Panc1 (cell line): ENCODE measurements around the gene ENTHD1. TPM values are rescaled to one million over a fixed set of nuclear protein-coding genes. Genes with fewer than 3 reads are reported as not detected.

Experiments used
- ATAC-seq: fragments of 200-7000 bp; cut with Tn5 transposase; 2 replicates; pipeline ENCODE4 v1.9.1; 2020; ENCODE audit warnings: mild to moderate bottlenecking, moderate library complexity
- BruUV-seq: library from RNA; stranded (reverse); fragments of 400-500 nt; replicated peaks from 2 replicates; lab custom pipeline; 2021; lab: Mats Ljungman, UMichigan
- CTCF ChIA-PET: fragments of 300-600 bp; sonication (Branson Sonifier 250); formaldehyde crosslinking; loops from one replicate; lab custom pipeline; 2022; ENCODE audit warnings: antibody characterized with exemption; lab: Charles Lee
- POLR2A ChIA-PET: fragments of 300-600 bp; sonication (Branson Sonifier 250); formaldehyde crosslinking; loops from one replicate; lab custom pipeline; 2022; ENCODE audit warnings: antibody characterized with exemption; lab: Charles Lee
- DNase-seq: peaks from one replicate; pipeline ENCODE4 v3.0.0-alpha.2; 2010; ENCODE audit warnings: low read depth, low spot score
- H3K27ac ChIP-seq: 2 replicates; pipeline ENCODE4 v1.5.1; 2011; ENCODE audit warnings: mild to moderate bottlenecking, low read length, inconsistent platforms
- H3K27me3 ChIP-seq: fragments of 200-500 bp; sonication (Bioruptor generic); 2 replicates; pipeline ENCODE4 v1.6.0; 2014; ENCODE audit warnings: low read length, inconsistent platforms; ENCODE audit not compliant: control insufficient read depth, insufficient read depth
- H3K36me3 ChIP-seq: fragments of 200-500 bp; sonication (Bioruptor generic); 2 replicates; pipeline ENCODE4 v1.5.1; 2014; ENCODE audit warnings: inconsistent platforms, mild to moderate bottlenecking, low read length, moderate library complexity; ENCODE audit not compliant: control insufficient read depth, insufficient read depth
- H3K4me1 ChIP-seq: 2 replicates; pipeline ENCODE4 v1.5.1; 2011; ENCODE audit warnings: inconsistent platforms, mild to moderate bottlenecking, low read length, moderate library complexity; ENCODE audit not compliant: control insufficient read depth, insufficient read depth
- H3K4me3 ChIP-seq, 2 experiments: 2 replicates each; pipeline ENCODE4 v1.5.1; 2011 to 2012; ENCODE audit warnings: low read depth in 2 of 2, low read length in 2 of 2, mild to moderate bottlenecking in 2 of 2, inconsistent platforms in 1 of 2, moderate library complexity in 1 of 2
- H3K9me3 ChIP-seq: fragments of 200-500 bp; sonication (Bioruptor generic); 2 replicates; pipeline ENCODE4 v1.5.1; 2014; ENCODE audit warnings: low read depth, mild to moderate bottlenecking, inconsistent platforms, low read length, moderate library complexity; ENCODE audit not compliant: control insufficient read depth, insufficient read depth
- POLR2AphosphoS5 ChIP-seq: IDR thresholded peaks from 2 replicates; pipeline ENCODE4 v1.6.1; 2012; ENCODE audit warnings: mild to moderate bottlenecking, low read depth, low read length, moderate library complexity
- SIN3A ChIP-seq: IDR thresholded peaks from 2 replicates; pipeline ENCODE4 v1.6.1; 2012; ENCODE audit warnings: low read depth, mild to moderate bottlenecking, low read length, moderate library complexity, borderline replicate concordance; ENCODE audit not compliant: insufficient read depth
- TCF7L2 ChIP-seq: IDR thresholded peaks from 2 replicates; pipeline ENCODE4 v1.6.1; 2011; ENCODE audit warnings: mild to moderate bottlenecking, low read depth, low read length, inconsistent platforms
- in situ Hi-C: cut with HindIII; loops from 2 replicates; pipeline ENCODE4 v1.10.0; 2016; ENCODE audit warnings: low sequenced_read_pairs, low pct_unique_long_range_greater_than_20kb
- intact Hi-C: fragments of 100-400 bp; cut with micrococcal nuclease; formaldehyde crosslinking; loops from one replicate; pipeline ENCODE4 v1.10.0; 2022; ENCODE audit not compliant: unreplicated experiment
- total RNA-seq: library from RNA; stranded (reverse); gene quantifications from one replicate; pipeline ENCODE4 v1.2.1, GENCODE V29; 2021; ENCODE audit not compliant: unreplicated experiment
- TF ChIP-seq, protein P1 (sequence below), 2 experiments: IDR thresholded peaks; 2 replicates each; pipeline ENCODE4 v1.6.1; 2011 to 2012; ENCODE audit warnings: low read depth in 2 of 2, control low read depth in 1 of 2, low read length in 1 of 2, mild to moderate bottlenecking in 1 of 2, moderate library complexity in 1 of 2; ENCODE audit not compliant: insufficient read depth in 1 of 2
- TF ChIP-seq, protein P2 (sequence below): fragments of 450-650 bp; IDR thresholded peaks from 2 replicates; pipeline ENCODE4 v1.5.1; 2017; ENCODE audit warnings: mild to moderate bottlenecking

The ENTHD1 gene
- total RNA-seq, 1 experiment from 2014 or later, result not detected

DNA sequence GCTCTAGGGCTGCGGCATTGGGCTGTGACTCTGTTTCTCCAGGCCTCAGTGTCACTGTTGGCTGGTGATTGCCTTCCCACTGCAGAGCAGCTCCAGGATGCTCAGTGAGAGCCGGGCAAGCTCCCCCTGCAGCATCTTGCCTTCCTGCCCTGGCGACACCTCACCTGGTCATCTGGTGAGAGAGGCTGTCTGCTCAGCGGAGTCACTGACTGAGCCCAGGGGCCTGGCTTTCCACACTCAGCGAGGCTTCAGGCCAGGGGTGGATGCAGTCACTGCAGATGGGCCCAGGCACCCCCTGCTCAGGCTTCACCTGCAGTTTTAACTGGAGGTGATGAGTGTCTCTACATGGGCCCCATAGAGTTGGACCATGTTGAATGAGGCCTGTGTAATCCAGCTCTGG is 186.2 kb downstream of the ENTHD1 start:
- no peak; the same call in 1 of the 2 replicates for ATAC-seq
- no TSS peak for BruUV-seq
- no peak for DNase-seq
- no peaks in the 10 kb centered on the region for H3K9me3 ChIP-seq
- in situ Hi-C loops (no loop called here), intact Hi-C loops (no loop called here)
- POLR2A ChIA-PET, result no interaction called here
- H3K36me3 ChIP-seq, result no peaks in the 10 kb centered on the region
- H3K27ac ChIP-seq, result no peak overlapping the region
- TF ChIP-seq SIN3A (no peak), POLR2AphosphoS5 (no peak), TCF7L2 (no peak)
- TF ChIP-seq, protein P1, sequence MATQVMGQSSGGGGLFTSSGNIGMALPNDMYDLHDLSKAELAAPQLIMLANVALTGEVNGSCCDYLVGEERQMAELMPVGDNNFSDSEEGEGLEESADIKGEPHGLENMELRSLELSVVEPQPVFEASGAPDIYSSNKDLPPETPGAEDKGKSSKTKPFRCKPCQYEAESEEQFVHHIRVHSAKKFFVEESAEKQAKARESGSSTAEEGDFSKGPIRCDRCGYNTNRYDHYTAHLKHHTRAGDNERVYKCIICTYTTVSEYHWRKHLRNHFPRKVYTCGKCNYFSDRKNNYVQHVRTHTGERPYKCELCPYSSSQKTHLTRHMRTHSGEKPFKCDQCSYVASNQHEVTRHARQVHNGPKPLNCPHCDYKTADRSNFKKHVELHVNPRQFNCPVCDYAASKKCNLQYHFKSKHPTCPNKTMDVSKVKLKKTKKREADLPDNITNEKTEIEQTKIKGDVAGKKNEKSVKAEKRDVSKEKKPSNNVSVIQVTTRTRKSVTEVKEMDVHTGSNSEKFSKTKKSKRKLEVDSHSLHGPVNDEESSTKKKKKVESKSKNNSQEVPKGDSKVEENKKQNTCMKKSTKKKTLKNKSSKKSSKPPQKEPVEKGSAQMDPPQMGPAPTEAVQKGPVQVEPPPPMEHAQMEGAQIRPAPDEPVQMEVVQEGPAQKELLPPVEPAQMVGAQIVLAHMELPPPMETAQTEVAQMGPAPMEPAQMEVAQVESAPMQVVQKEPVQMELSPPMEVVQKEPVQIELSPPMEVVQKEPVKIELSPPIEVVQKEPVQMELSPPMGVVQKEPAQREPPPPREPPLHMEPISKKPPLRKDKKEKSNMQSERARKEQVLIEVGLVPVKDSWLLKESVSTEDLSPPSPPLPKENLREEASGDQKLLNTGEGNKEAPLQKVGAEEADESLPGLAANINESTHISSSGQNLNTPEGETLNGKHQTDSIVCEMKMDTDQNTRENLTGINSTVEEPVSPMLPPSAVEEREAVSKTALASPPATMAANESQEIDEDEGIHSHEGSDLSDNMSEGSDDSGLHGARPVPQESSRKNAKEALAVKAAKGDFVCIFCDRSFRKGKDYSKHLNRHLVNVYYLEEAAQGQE (IDR thresholded peaks at IDR 0.05; ENCODE audit: insufficient read depth in 1 of 2, low read depth in 2 of 2, low read length in 1 of 2), result no peak
- TF ChIP-seq, protein P2, sequence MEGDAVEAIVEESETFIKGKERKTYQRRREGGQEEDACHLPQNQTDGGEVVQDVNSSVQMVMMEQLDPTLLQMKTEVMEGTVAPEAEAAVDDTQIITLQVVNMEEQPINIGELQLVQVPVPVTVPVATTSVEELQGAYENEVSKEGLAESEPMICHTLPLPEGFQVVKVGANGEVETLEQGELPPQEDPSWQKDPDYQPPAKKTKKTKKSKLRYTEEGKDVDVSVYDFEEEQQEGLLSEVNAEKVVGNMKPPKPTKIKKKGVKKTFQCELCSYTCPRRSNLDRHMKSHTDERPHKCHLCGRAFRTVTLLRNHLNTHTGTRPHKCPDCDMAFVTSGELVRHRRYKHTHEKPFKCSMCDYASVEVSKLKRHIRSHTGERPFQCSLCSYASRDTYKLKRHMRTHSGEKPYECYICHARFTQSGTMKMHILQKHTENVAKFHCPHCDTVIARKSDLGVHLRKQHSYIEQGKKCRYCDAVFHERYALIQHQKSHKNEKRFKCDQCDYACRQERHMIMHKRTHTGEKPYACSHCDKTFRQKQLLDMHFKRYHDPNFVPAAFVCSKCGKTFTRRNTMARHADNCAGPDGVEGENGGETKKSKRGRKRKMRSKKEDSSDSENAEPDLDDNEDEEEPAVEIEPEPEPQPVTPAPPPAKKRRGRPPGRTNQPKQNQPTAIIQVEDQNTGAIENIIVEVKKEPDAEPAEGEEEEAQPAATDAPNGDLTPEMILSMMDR, result no peak
- H3K4me3 ChIP-seq, result no peak overlapping the region
- H3K27me3 ChIP-seq, result no peaks in the 10 kb centered on the region
- H3K4me1 ChIP-seq, result no peaks in the 10 kb centered on the region
- CTCF ChIA-PET, result no interaction called here

DNA sequence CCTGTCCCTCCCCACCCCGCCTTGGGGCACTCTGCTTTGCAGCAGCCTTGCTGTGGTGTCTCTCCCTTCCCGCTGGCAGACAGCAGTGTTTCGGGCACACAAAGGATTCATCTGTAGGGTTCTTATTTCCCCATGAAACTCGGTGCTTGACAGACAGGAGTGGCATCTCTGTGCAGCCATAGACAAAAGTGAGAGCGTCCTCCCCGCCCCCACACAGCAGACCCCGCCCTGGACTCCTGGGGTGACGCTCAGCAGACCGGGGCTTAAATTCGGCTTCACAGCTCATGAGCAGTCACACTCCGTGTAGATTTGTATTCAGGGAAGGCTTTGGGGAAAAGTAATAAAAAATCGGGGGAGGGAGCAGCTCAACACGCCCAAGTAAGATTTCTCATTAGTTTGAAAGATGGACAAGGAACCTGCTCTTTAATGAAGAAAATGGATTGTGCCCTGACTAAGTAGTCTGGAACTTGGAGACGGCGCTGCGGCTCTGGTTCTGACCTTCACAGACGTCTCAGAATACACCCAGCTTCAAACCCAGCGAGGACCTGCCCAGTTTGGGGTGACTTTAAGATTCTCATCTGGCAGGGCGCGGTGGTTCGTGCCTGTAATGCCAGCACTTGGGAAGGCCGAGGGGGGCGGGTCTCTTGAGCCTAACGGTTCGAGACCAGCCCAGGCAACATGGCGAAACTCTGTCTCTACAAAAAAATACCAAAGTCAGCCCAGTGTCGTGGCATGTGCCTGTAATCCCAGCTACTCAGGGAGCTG is 187.0 kb downstream of the ENTHD1 start:
- POLR2A ChIA-PET, result no interaction called here
- DNase-seq (no peak), ATAC-seq (no peak)
- TF ChIP-seq, protein P1 (IDR thresholded peaks at IDR 0.05; ENCODE audit: insufficient read depth in 1 of 2, low read depth in 2 of 2, low read length in 1 of 2), result no peak
- TF ChIP-seq TCF7L2 (no peak), SIN3A (no peak), POLR2AphosphoS5 (no peak)
- TF ChIP-seq, protein P2, result no peak
- no peak overlapping the region for H3K4me3 ChIP-seq
- in situ Hi-C loops (no loop called here), intact Hi-C loops (no loop called here)
- H3K27ac ChIP-seq, result no peak overlapping the region
- CTCF ChIA-PET, result no interaction called here
- H3K4me1 ChIP-seq, result no peaks in the 10 kb centered on the region
- no peaks in the 10 kb centered on the region for H3K27me3 ChIP-seq
- H3K9me3 ChIP-seq, result no peaks in the 10 kb centered on the region
- BruUV-seq, result no TSS peak
- no peaks in the 10 kb centered on the region for H3K36me3 ChIP-seq
